Anterior cingulate cortex (tissue), 58 donors: Measurements from ENCODE around the gene IGFBP5.

ENCODE experiments used
- DNase-seq, 58 donors: peaks; one replicate each; lab custom pipeline; 2025; lab: John Stamatoyannopoulos, UW

Gene IGFBP5

GRCh38 chr2:216670266-216671080, 24.9 kb downstream of the IGFBP5 start:
- DNase-seq: no peak

- peak in 55 of 58 donors; percentile 3 to 77 (median 46) for DNase-seq
Measured at GRCh38 chr2:216666461-216667233, 28.7 kb downstream of the IGFBP5 start.

- no peak for DNase-seq
Measured at GRCh38 chr2:216665717-216666116, 29.6 kb downstream of the IGFBP5 start.

- no peak for DNase-seq
Measured at GRCh38 chr2:216665242-216665641, 30.1 kb downstream of the IGFBP5 start.

- no peak for DNase-seq
Measured at GRCh38 chr2:216664593-216665034, 30.7 kb downstream of the IGFBP5 start.

GRCh38 chr2:216663846-216664245, 31.5 kb downstream of the IGFBP5 start:
- DNase-seq: no peak

GRCh38 chr2:216663106-216663505, 32.2 kb downstream of the IGFBP5 start:
- DNase-seq: no peak

- DNase-seq: peak in 2 of 58 donors; percentile 2 to 15
Measured at GRCh38 chr2:216661639-216662375, 33.5 kb downstream of the IGFBP5 start.

GRCh38 chr2:216661051-216661450, 34.3 kb downstream of the IGFBP5 start:
- DNase-seq: no peak

GRCh38 chr2:216660496-216660895, 34.9 kb downstream of the IGFBP5 start:
- DNase-seq: no peak

GRCh38 chr2:216659276-216659675, 36.1 kb downstream of the IGFBP5 start:
- no peak for DNase-seq

- no peak for DNase-seq
Measured at GRCh38 chr2:216658757-216659156, 36.6 kb downstream of the IGFBP5 start.

- DNase-seq: no peak
Measured at GRCh38 chr2:216657980-216658379, 37.4 kb downstream of the IGFBP5 start.

- no peak for DNase-seq
Measured at GRCh38 chr2:216657086-216657855, 38.1 kb downstream of the IGFBP5 start.

- no peak for DNase-seq
Measured at GRCh38 chr2:216654528-216655052, 40.8 kb downstream of the IGFBP5 start.

- DNase-seq: no peak
Measured at GRCh38 chr2:216653931-216654365, 41.4 kb downstream of the IGFBP5 start.

GRCh38 chr2:216653093-216653799, 42.1 kb downstream of the IGFBP5 start:
- no peak for DNase-seq

- DNase-seq: no peak
Measured at GRCh38 chr2:216652566-216652965, 42.8 kb downstream of the IGFBP5 start.

GRCh38 chr2:216651351-216651881, 43.9 kb downstream of the IGFBP5 start:
- no peak for DNase-seq
